GM19240 (cell line): ENCODE data around the gene ZBTB20.
"Not testable (repeated sequence)": the region's sequence is repeated elsewhere in the genome, so short reads cannot be mapped to it uniquely, and the experiment has no call there.

Source experiments
- DNase-seq: peaks from one replicate; pipeline ENCODE4 v3.0.0; 2011; ENCODE audit warnings: low spot score; ENCODE audit not compliant: insufficient read length

The ZBTB20 gene

GRCh38 chr3:114680299-114680698, 466.8 kb downstream of the ZBTB20 start:
- no peak for DNase-seq

- DNase-seq: not testable (repeated sequence)
These were observed 467.3 kb downstream of the ZBTB20 start for GRCh38 chr3:114679773-114680172.

GRCh38 chr3:114675104-114675503, 472.0 kb downstream of the ZBTB20 start:
- no peak for DNase-seq

DNA sequence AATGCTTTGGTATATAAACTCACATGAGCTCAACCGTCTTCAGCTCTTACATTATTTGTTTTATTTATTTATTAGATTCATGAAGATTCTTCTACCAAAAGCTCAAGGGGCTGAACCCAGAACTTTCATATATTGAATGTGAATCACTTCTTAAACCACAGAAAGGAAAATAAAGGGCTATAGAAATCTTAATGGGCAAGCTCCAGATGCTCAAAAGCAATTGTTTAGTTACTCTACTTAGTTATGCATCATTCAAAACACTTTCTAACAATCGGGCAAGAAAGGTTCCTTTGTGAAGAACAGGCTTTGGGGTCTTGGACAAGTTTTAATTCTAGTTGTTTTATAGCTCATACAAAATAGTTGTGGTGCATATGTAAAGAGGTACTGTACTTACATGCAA, 473.1 kb downstream of the ZBTB20 start:
- DNase-seq: no peak

- DNase-seq: no peak
These were observed 473.6 kb downstream of the ZBTB20 start for GRCh38 chr3:114673481-114673880.

- no peak for DNase-seq
These were observed 474.2 kb downstream of the ZBTB20 start for GRCh38 chr3:114672692-114673447.

DNA sequence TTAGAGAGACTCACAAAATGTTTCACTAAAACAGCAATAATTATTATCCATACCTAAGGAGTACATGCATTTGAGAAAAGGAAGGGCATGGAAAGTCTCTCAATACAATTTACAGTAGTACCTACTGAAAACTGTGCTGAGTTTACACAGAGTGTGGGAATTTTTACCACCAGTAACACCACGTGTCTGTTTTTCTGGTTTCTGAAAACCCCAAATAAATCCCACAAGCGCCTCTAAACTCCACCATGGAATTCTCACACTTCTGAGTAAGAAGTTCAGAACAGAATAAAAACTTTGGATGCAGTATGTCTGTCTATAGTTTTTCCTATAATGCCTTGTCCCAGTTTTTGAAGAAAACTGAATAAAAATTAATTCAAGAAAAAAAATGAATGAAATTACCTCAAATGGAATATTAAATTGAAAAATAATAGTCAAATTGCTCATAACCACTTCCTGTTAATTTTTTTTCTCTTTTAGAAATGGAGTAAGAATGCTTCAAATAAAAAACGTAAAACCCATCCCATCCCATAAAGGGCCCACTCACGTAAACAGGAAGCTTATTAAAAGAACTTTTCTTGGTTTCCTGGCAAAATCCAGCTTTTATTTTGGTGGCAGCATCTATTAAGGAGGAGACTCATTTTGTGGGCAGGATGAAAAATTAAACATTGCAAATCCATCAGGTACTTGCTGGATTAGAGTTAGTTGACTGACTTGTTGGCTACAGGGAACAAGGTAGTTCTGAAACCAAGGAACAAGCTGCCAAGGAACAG, 475.2 kb downstream of the ZBTB20 start:
- no peak for DNase-seq

DNA sequence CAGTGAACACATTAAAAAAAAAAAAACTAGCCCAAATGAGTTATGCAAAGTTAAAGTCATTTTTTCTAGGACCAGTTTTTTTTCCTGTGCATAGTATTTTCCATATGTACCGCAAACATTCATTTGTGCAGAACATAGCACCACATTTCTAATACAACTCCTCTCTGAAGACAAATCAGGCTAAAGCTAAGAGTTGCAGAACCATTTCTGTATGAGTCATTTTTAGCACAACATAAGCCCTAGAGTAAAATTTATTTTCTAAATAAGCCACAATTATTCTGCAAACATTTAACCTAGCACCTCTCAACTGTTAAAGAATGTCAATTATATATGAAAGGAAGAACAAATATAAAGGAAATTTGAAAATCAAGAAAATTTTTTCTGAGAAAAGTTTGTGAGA, 477.5 kb downstream of the ZBTB20 start:
- no peak for DNase-seq

DNA sequence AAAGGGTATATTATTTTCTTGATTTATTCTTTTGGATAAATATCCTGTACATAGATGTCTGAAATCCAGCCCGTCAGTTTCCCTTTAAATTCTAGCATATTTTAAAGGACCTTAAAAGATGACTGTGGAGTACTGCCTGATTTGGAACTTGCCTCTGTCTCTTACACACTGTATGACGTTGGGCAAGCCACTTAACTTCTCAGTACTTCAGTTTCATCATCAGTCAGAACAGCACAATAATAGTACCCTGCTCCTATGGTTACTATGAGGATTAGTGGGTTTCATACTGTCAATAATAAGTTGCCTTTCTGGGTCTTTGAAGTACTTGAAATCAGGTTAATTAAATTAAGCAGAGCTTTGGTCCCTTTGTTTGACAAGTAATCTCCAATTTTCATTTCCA, 479.0 kb downstream of the ZBTB20 start:
- DNase-seq: no peak

DNA sequence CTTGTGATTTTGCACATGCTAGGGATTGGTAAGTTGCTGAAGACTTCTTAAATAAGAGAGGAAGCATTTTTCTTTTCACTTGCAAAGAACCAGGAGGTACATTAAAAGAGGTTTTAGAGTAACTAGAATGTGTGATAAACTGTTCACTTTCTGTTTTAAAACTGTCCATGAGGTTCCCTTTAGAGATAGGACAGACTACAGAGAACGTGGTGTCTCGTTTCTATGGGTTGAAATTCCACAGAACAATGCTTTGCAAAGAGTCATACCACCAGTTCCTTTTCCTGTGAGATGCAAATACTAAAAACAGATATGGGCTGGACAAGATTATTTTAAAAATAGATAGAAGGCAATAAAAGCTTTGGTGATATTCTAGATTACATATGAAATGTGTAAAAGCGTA, 480.5 kb downstream of the ZBTB20 start:
- no peak for DNase-seq

- DNase-seq: no peak
These were observed 483.1 kb downstream of the ZBTB20 start for GRCh38 chr3:114664006-114664405.

- no peak for DNase-seq
These were observed 486.3 kb downstream of the ZBTB20 start for GRCh38 chr3:114660808-114661207.

GRCh38 chr3:114660124-114660523, 487.0 kb downstream of the ZBTB20 start:
- no peak for DNase-seq

DNA sequence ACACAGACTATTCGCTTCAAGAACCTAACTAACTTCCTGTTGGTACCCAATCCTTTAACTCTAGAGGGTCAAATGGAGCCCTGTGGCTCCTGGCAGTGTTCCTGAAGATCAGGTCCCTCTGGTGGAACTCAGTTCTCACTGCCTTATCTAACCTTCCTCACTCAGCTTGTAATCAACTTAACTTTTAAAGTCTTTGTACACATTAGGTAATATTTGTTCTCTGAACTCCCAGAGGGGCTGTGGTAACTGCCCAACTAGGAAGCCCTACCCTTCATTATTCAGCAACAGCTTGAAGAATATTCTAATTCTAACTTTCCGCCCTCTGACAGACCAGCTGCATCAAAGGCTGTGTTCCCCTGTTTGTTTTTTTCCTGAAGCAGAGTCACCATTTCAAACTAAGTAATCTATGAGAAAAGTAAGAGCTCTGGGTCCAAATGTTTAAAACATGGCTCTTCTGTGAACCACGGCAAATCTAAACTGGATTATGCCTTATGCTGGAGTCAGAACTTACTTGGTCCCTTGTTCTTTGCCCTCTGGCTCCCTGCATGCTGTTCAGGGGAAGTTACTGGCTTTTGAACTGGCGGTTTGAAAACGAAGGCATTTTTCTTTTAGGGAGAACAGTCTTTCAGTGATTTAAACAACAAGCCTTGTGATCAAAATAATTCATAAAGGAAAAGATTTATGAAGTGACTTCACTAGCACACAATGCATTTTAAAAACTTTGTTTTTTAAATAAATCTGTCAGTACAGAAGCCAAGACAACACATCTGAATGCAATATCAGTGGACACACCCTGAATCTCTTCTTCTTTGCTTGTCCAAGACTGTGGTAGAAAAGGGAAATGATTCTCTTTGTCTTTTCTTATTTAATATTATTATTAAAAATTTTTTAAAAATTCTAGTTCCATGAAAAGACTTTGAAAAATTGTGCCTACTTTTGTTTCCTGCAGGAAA, 487.7 kb downstream of the ZBTB20 start:
- no peak for DNase-seq

DNA sequence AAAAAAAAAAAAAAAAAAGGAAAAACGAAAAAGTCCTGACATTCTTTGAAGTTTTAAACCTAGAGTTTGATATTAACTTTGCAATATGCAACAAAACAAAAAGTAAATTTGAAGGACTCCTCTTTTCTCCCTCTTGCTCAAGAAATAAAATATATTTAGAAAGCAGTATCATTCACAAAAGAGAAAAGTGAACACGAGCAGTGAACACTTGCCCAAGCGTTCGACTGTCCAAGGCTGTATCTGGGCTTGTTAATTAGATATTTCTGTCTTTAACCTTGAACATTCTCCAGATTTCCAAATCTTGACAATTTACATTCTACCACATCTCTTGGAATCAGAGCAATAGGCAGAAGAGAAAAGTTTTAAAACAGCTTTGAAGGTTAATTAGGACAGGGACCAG, 495.5 kb downstream of the ZBTB20 start:
- DNase-seq: no peak

GRCh38 chr3:114650808-114651207, 496.3 kb downstream of the ZBTB20 start:
- no peak for DNase-seq

- DNase-seq: no peak
These were observed 497.8 kb downstream of the ZBTB20 start for GRCh38 chr3:114649331-114649730.

GRCh38 chr3:114646526-114646925, 500.6 kb downstream of the ZBTB20 start:
- no peak for DNase-seq

DNA sequence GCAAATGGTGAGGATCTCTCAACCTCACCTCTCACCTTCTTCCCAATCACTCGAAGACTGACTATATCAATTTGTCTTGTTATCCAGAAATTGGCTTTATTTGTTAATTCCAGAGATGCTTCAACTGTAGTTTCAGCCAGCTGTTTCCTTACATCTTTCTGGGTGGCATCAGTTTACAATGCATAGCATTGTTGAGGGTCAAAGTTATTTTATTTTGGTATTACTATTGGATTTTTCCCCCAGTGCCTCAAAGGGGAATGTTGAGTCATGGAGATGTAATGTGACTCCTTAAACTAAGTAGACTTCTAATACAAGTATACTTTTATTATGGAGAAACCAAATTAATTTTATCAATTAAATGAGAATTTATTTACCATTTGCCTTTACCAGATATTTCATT, 501.7 kb downstream of the ZBTB20 start:
- no peak for DNase-seq

DNA sequence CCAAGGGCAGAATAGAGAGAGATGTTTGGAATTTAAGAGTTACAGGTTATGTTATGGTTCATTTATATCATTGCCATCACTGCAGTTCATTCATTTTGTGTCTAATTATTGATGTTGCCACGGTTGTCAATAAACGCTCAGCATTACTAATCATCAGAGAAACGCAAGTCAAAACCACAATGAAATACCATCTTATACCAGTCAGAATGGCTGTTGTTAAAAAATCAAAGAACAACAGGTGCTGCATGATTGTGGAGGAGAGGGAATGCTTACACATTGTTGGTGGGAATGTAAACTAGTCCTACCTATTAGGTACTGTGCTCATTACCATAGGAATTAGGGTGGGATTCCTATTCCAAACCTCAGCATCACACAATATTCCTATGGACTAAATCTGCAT, 502.7 kb downstream of the ZBTB20 start:
- no peak for DNase-seq

GRCh38 chr3:114642951-114643741, 503.9 kb downstream of the ZBTB20 start:
- DNase-seq: no peak
